GM23338 (cell line): ENCODE data around the gene XCL2. TPM values are rescaled to one million over a fixed set of nuclear protein-coding genes. Genes with fewer than 3 reads are reported as not detected.

Source experiments
- ATAC-seq: fragments of 200-7000 bp; cut with Tn5 transposase; 3 replicates; pipeline ENCODE4 v1.9.1; 2020
- DNase-seq: peaks from one replicate; pipeline ENCODE4 v3.0.0-alpha.2; 2015; ENCODE audit warnings: low spot score
- H2AFZ ChIP-seq: fragments of 200-600 bp; sonication (generic); 2 replicates; pipeline ENCODE4 v1.8.0; 2016; ENCODE audit warnings: antibody characterized with exemption, mild to moderate bottlenecking, moderate library complexity
- H3F3A ChIP-seq: fragments of 200-600 bp; sonication (generic); replicated peaks from 2 replicates; pipeline ENCODE4 v1.8.0; 2017; ENCODE audit warnings: antibody characterized with exemption, mixed run types, low read depth
- H3K27ac ChIP-seq: fragments of 200-600 bp; sonication (generic); 2 replicates; pipeline ENCODE4 v1.6.1; 2016; ENCODE audit warnings: low read depth
- H3K27me3 ChIP-seq: fragments of 200-600 bp; sonication (generic); 2 replicates; pipeline ENCODE4 v1.8.0; 2016; ENCODE audit warnings: mild to moderate bottlenecking, mixed run types, moderate library complexity; ENCODE audit not compliant: insufficient read depth
- H3K36me3 ChIP-seq: fragments of 200-600 bp; sonication (generic); 2 replicates; pipeline ENCODE4 v1.8.0; 2016; ENCODE audit warnings: mild to moderate bottlenecking; ENCODE audit not compliant: insufficient read depth
- H3K4me1 ChIP-seq: fragments of 200-600 bp; sonication (generic); 2 replicates; pipeline ENCODE4 v1.8.0; 2016; ENCODE audit warnings: mild to moderate bottlenecking, moderate library complexity; ENCODE audit not compliant: insufficient read depth
- H3K4me2 ChIP-seq: fragments of 200-600 bp; sonication (generic); 2 replicates; pipeline ENCODE4 v1.7.1; 2017; ENCODE audit warnings: mixed run types
- H3K4me3 ChIP-seq: fragments of 200-600 bp; sonication (generic); 2 replicates; pipeline ENCODE4 v1.6.1; 2016; ENCODE audit warnings: mixed run types
- H3K79me2 ChIP-seq: fragments of 200-600 bp; sonication (generic); replicated peaks from 2 replicates; pipeline ENCODE4 v1.8.0; 2017; ENCODE audit warnings: mild to moderate bottlenecking; ENCODE audit not compliant: insufficient read depth
- H3K9me2 ChIP-seq: fragments of 200-600 bp; sonication (generic); 2 replicates; pipeline ENCODE4 v1.8.0; 2017; ENCODE audit not compliant: insufficient read depth
- H4K20me1 ChIP-seq: fragments of 200-600 bp; sonication (generic); replicated peaks from 2 replicates; pipeline ENCODE4 v1.8.0; 2017; ENCODE audit warnings: mild to moderate bottlenecking; ENCODE audit not compliant: insufficient read depth
- H3K27ac Mint-ChIP-seq: 2 replicates; pipeline ENCODE4 v1.8.0; 2020; ENCODE audit warnings: inconsistent platforms, mild to moderate bottlenecking, moderate library complexity, mixed read lengths
- H3K27me3 Mint-ChIP-seq: 3 replicates; pipeline ENCODE4 v1.8.0; 2022; ENCODE audit warnings: low read depth, mild to moderate bottlenecking, moderate library complexity, mixed read lengths, inconsistent platforms; ENCODE audit not compliant: insufficient read depth, poor library complexity
- H3K36me3 Mint-ChIP-seq: 3 replicates; pipeline ENCODE4 v1.8.0; 2021; ENCODE audit warnings: low read depth, mild to moderate bottlenecking, inconsistent platforms, moderate library complexity, mixed read lengths
- H3K4me1 Mint-ChIP-seq: 3 replicates; pipeline ENCODE4 v1.8.0; 2020; ENCODE audit warnings: mild to moderate bottlenecking, inconsistent platforms, mixed read lengths
- H3K4me3 Mint-ChIP-seq: 3 replicates; pipeline ENCODE4 v1.8.0; 2021; ENCODE audit warnings: moderate library complexity, mild to moderate bottlenecking, inconsistent platforms, mixed read lengths
- H3K9me3 Mint-ChIP-seq: 3 replicates; pipeline ENCODE4 v1.8.0; 2020; ENCODE audit warnings: moderate library complexity, mild to moderate bottlenecking, inconsistent platforms, mixed read lengths
- CREB1 ChIP-seq: fragments of 250-450 bp; sonication (Bioruptor Pico); IDR thresholded peaks from 2 replicates; pipeline ENCODE4 v1.5.0; 2020; ENCODE audit warnings: low read depth, mild to moderate bottlenecking, moderate library complexity
- EZH2phosphoT487 ChIP-seq: fragments of 200-600 bp; sonication (generic); IDR thresholded peaks from one replicate; pipeline ENCODE4 v1.8.1; 2018; ENCODE audit warnings: antibody characterized with exemption; ENCODE audit not compliant: unreplicated experiment
- JUNB ChIP-seq: IDR thresholded peaks from one replicate; pipeline ENCODE4 v1.6.1; 2016; ENCODE audit warnings: antibody characterized with exemption; ENCODE audit not compliant: unreplicated experiment
- NANOG ChIP-seq: IDR thresholded peaks from 2 replicates; pipeline ENCODE4 v1.6.1; 2016; ENCODE audit warnings: antibody characterized with exemption, borderline replicate concordance
- POLR2AphosphoS5 ChIP-seq: IDR thresholded peaks from 2 replicates; pipeline ENCODE4 v1.6.1; 2016; ENCODE audit warnings: antibody characterized with exemption, low read depth
- STAT1 ChIP-seq: IDR thresholded peaks from one replicate; pipeline ENCODE4 v1.6.1; 2016; ENCODE audit warnings: antibody characterized with exemption; ENCODE audit not compliant: unreplicated experiment
- ZNF331 ChIP-seq: fragments of 250-450 bp; sonication (Bioruptor Pico); IDR thresholded peaks from 2 replicates; pipeline ENCODE4 v1.5.0; 2020; ENCODE audit warnings: low read depth, mild to moderate bottlenecking, moderate library complexity
- polyA plus RNA-seq: library from polyadenylated mRNA; unstranded; fragments of >200 nt; fragmentation: Nextera tagmentation; extraction: Ambion mirVana; gene quantifications from 2 replicates; pipeline ENCODE4 v1.2.1, GENCODE V29; 2016
- total RNA-seq: library from RNA; depleted of rRNA; stranded (reverse); fragments of >200 nt; shearing (Covaris generic); gene quantifications from 2 replicates; pipeline ENCODE4 v1.2.3, GENCODE V29; 2014
- TF ChIP-seq, protein P1 (sequence below): IDR thresholded peaks from one replicate; pipeline ENCODE4 v1.6.1; 2018; ENCODE audit warnings: antibody characterized with exemption; ENCODE audit not compliant: unreplicated experiment
- TF ChIP-seq, protein P2 (sequence below): fragments of 250-450 bp; sonication (Bioruptor Pico); IDR thresholded peaks from 2 replicates; pipeline ENCODE4 v1.5.0; 2020; ENCODE audit warnings: mild to moderate bottlenecking, moderate library complexity
- TF ChIP-seq, protein P3 (sequence below): IDR thresholded peaks from 2 replicates; pipeline ENCODE4 v1.6.1; 2016; ENCODE audit warnings: antibody characterized with exemption
- TF ChIP-seq, protein P4 (sequence below), 2 experiments: fragments of 200-600 bp in 1 of 2; sonication (generic) in 1 of 2; conservative IDR thresholded peaks; 2 replicates each; pipeline versions ENCODE4 v1.5.1 to v1.6.1; 2016 to 2017; ENCODE audit warnings: antibody characterized with exemption in 2 of 2, low read depth in 2 of 2, mild to moderate bottlenecking in 2 of 2, moderate library complexity in 1 of 2

XCL2 gene
- total and polyA plus RNA-seq, 2 experiments from 2014 or later: not detected

DNA sequence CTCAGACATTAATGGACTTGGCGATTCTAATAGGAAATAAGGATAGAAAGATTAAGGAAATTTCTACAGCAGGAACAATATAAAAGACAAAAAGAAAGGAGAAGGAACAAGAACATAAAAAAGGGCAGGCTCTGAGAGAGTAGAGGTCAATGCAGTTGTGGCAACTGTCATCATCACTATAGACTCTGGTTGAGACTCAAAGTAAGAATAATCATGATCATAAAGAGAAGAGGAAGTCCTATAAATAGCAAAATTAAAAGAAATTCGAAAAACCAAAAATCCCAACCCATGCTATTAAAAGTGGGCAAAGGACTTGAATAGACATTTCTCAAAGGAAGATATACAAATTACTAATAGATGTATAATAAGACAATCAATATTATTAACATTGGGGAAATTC is 18.2 kb upstream of the XCL2 start:
- H2AFZ ChIP-seq: no peak overlapping the region
- Mint-ChIP-seq H3K27me3 (no peaks in the 10 kb centered on the region), H3K36me3 (no peaks in the 10 kb centered on the region), H3K27ac (no peak overlapping the region), H3K4me3 (no peak overlapping the region), H3K4me1 (no peaks in the 10 kb centered on the region), H3K9me3 (no peaks in the 10 kb centered on the region)
- TF ChIP-seq, protein P1, sequence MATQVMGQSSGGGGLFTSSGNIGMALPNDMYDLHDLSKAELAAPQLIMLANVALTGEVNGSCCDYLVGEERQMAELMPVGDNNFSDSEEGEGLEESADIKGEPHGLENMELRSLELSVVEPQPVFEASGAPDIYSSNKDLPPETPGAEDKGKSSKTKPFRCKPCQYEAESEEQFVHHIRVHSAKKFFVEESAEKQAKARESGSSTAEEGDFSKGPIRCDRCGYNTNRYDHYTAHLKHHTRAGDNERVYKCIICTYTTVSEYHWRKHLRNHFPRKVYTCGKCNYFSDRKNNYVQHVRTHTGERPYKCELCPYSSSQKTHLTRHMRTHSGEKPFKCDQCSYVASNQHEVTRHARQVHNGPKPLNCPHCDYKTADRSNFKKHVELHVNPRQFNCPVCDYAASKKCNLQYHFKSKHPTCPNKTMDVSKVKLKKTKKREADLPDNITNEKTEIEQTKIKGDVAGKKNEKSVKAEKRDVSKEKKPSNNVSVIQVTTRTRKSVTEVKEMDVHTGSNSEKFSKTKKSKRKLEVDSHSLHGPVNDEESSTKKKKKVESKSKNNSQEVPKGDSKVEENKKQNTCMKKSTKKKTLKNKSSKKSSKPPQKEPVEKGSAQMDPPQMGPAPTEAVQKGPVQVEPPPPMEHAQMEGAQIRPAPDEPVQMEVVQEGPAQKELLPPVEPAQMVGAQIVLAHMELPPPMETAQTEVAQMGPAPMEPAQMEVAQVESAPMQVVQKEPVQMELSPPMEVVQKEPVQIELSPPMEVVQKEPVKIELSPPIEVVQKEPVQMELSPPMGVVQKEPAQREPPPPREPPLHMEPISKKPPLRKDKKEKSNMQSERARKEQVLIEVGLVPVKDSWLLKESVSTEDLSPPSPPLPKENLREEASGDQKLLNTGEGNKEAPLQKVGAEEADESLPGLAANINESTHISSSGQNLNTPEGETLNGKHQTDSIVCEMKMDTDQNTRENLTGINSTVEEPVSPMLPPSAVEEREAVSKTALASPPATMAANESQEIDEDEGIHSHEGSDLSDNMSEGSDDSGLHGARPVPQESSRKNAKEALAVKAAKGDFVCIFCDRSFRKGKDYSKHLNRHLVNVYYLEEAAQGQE: no peak
- no peak for ATAC-seq
- DNase-seq: no peak
- no peak overlapping the region for H3K4me2 ChIP-seq
- H3F3A ChIP-seq: no peaks in the 10 kb centered on the region
- no peak overlapping the region for H3K27ac ChIP-seq
- H3K79me2 ChIP-seq: no peaks in the 10 kb centered on the region
- H3K4me1 ChIP-seq: no peaks in the 10 kb centered on the region
- H4K20me1 ChIP-seq: no peaks in the 10 kb centered on the region
- no peaks in the 10 kb centered on the region for H3K27me3 ChIP-seq
- H3K4me3 ChIP-seq: no peak overlapping the region
- no peaks in the 10 kb centered on the region for H3K36me3 ChIP-seq
- H3K9me2 ChIP-seq: no peaks in the 10 kb centered on the region; the same call in 1 of the 2 replicates

DNA sequence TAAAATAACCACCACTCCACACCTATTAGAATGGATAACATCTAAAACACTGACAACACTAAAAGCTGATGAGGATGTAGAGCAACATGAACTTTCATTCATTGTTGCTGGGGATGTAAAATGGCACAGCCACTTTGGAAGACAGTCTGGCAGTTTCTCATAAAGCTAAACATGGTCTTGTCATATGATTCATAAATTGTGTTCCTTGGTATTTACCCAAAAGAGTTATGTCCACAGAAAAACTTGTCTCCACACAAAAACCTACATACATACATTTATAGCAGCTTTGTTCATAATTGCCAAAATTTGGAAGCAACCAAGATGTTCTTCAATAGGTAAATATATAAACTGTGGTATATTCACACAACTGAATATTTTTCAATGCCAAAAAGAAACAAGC is 16.6 kb upstream of the XCL2 start:
- H3K79me2 ChIP-seq: no peaks in the 10 kb centered on the region
- H3F3A ChIP-seq: no peaks in the 10 kb centered on the region
- ATAC-seq (no peak), DNase-seq (no peak)
- H3K9me2 ChIP-seq: peaks cover 6% of the 10 kb centered on the region
- H3K4me1 Mint-ChIP-seq: peaks cover 4% of the 10 kb centered on the region; the same call in 2 of the 3 replicates
- H3K27me3 Mint-ChIP-seq: no peaks in the 10 kb centered on the region
- no peaks in the 10 kb centered on the region for H3K4me1 ChIP-seq
- no peak overlapping the region for H3K4me2 ChIP-seq
- no peaks in the 10 kb centered on the region for H3K27me3 ChIP-seq
- no peak overlapping the region for H3K27ac Mint-ChIP-seq
- H3K27ac ChIP-seq: no peak overlapping the region
- H3K36me3 ChIP-seq: no peaks in the 10 kb centered on the region
- H3K9me3 Mint-ChIP-seq: no peaks in the 10 kb centered on the region
- no peak overlapping the region for H3K4me3 ChIP-seq
- H3K4me3 Mint-ChIP-seq: no peak overlapping the region
- H3K36me3 Mint-ChIP-seq: no peaks in the 10 kb centered on the region
- H4K20me1 ChIP-seq: no peaks in the 10 kb centered on the region
- no peak overlapping the region for H2AFZ ChIP-seq
- no peak for TF ChIP-seq NANOG
- TF ChIP-seq, protein P2, sequence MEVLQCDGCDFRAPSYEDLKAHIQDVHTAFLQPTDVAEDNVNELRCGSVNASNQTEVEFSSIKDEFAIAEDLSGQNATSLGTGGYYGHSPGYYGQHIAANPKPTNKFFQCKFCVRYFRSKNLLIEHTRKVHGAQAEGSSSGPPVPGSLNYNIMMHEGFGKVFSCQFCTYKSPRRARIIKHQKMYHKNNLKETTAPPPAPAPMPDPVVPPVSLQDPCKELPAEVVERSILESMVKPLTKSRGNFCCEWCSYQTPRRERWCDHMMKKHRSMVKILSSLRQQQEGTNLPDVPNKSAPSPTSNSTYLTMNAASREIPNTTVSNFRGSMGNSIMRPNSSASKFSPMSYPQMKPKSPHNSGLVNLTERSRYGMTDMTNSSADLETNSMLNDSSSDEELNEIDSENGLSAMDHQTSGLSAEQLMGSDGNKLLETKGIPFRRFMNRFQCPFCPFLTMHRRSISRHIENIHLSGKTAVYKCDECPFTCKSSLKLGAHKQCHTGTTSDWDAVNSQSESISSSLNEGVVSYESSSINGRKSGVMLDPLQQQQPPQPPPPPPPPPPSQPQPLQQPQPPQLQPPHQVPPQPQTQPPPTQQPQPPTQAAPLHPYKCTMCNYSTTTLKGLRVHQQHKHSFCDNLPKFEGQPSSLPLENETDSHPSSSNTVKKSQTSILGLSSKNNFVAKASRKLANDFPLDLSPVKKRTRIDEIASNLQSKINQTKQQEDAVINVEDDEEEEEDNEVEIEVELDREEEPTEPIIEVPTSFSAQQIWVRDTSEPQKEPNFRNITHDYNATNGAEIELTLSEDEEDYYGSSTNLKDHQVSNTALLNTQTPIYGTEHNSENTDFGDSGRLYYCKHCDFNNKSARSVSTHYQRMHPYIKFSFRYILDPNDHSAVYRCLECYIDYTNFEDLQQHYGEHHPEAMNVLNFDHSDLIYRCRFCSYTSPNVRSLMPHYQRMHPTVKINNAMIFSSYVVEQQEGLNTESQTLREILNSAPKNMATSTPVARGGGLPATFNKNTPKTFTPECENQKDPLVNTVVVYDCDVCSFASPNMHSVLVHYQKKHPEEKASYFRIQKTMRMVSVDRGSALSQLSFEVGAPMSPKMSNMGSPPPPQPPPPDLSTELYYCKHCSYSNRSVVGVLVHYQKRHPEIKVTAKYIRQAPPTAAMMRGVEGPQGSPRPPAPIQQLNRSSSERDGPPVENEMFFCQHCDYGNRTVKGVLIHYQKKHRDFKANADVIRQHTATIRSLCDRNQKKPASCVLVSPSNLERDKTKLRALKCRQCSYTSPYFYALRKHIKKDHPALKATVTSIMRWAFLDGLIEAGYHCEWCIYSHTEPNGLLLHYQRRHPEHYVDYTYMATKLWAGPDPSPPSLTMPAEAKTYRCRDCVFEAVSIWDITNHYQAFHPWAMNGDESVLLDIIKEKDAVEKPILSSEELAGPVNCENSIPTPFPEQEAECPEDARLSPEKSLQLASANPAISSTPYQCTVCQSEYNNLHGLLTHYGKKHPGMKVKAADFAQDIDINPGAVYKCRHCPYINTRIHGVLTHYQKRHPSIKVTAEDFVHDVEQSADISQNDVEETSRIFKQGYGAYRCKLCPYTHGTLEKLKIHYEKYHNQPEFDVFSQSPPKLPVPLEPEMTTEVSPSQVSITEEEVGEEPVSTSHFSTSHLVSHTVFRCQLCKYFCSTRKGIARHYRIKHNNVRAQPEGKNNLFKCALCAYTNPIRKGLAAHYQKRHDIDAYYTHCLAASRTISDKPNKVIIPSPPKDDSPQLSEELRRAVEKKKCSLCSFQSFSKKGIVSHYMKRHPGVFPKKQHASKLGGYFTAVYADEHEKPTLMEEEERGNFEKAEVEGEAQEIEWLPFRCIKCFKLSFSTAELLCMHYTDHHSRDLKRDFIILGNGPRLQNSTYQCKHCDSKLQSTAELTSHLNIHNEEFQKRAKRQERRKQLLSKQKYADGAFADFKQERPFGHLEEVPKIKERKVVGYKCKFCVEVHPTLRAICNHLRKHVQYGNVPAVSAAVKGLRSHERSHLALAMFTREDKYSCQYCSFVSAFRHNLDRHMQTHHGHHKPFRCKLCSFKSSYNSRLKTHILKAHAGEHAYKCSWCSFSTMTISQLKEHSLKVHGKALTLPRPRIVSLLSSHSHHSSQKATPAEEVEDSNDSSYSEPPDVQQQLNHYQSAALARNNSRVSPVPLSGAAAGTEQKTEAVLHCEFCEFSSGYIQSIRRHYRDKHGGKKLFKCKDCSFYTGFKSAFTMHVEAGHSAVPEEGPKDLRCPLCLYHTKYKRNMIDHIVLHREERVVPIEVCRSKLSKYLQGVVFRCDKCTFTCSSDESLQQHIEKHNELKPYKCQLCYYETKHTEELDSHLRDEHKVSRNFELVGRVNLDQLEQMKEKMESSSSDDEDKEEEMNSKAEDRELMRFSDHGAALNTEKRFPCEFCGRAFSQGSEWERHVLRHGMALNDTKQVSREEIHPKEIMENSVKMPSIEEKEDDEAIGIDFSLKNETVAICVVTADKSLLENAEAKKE (CRISPR knock-in tag): no peak
- TF ChIP-seq, protein P3, sequence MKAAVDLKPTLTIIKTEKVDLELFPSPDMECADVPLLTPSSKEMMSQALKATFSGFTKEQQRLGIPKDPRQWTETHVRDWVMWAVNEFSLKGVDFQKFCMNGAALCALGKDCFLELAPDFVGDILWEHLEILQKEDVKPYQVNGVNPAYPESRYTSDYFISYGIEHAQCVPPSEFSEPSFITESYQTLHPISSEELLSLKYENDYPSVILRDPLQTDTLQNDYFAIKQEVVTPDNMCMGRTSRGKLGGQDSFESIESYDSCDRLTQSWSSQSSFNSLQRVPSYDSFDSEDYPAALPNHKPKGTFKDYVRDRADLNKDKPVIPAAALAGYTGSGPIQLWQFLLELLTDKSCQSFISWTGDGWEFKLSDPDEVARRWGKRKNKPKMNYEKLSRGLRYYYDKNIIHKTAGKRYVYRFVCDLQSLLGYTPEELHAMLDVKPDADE: no peak
- no peak for TF ChIP-seq CREB1 (CRISPR knock-in tag)
- TF ChIP-seq, protein P4, sequence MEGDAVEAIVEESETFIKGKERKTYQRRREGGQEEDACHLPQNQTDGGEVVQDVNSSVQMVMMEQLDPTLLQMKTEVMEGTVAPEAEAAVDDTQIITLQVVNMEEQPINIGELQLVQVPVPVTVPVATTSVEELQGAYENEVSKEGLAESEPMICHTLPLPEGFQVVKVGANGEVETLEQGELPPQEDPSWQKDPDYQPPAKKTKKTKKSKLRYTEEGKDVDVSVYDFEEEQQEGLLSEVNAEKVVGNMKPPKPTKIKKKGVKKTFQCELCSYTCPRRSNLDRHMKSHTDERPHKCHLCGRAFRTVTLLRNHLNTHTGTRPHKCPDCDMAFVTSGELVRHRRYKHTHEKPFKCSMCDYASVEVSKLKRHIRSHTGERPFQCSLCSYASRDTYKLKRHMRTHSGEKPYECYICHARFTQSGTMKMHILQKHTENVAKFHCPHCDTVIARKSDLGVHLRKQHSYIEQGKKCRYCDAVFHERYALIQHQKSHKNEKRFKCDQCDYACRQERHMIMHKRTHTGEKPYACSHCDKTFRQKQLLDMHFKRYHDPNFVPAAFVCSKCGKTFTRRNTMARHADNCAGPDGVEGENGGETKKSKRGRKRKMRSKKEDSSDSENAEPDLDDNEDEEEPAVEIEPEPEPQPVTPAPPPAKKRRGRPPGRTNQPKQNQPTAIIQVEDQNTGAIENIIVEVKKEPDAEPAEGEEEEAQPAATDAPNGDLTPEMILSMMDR (conservative IDR thresholded peaks at IDR 0.05; ENCODE audit: low read depth in 2 of 2): no peak
- no peak for TF ChIP-seq POLR2AphosphoS5
- TF ChIP-seq STAT1: no peak
- TF ChIP-seq EZH2phosphoT487: no peak
- TF ChIP-seq ZNF331: no peak
- no peak for TF ChIP-seq JUNB
